GM21825 (cell line): ENCODE results near the gene TRPM4.
A peak's percentile ranks its signal among the peaks of the same experiment; 100 is the strongest.
"Not testable (repeated sequence)": the region's sequence is repeated elsewhere in the genome, so short reads cannot be mapped to it uniquely, and the experiment has no call there.

Experiments
- ATAC-seq: cut with Tn5 transposase; IDR thresholded peaks from one replicate; pipeline ENCODE4 v1.9.1; 2021; ENCODE audit warnings: mild to moderate bottlenecking, moderate library complexity; ENCODE audit not compliant: unreplicated experiment

The TRPM4 gene

DNA sequence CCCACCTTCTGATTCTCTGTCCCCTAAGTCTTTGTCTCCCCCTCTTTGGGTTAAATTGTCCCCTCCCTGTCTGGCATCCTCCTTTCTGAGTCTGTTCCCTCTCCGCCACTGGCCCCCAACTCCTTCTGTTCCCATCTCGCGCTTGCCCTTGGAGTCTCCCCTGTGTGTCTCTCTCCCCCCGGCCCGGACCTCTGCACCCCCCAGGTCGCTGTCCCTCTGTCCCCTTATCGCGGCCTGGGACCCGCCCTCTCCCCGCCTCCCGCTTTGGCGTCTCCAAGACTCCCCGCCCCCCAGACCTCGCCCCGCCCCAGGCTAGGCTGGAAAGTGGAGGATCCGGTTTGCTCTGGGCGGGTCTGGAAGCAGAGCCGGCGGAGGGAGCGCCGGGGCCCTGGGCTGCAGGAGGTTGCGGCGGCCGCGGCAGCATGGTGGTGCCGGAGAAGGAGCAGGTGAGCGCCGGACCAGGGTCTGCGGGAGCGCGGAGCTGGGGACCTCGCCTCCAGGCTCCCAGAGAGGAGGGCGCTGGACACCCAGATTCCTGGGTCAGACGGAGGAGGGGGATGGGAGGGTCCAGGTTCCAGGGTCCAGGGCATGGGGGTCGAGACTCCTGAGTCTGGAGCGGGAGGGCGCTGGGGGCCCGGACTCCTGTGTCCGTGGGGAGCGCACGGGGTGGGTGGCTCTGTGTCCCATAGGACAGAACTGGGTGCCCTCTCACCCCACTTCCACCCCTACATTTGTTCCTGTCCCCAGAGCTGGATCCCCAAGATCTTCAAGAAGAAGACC, at the start of gene TRPM4:
TRPM4 (plus strand) TSS at position 348 of the 780 bp plus-strand sequence; CDS start at position 423, 75 bp downstream.
- ATAC-seq: no peak

DNA sequence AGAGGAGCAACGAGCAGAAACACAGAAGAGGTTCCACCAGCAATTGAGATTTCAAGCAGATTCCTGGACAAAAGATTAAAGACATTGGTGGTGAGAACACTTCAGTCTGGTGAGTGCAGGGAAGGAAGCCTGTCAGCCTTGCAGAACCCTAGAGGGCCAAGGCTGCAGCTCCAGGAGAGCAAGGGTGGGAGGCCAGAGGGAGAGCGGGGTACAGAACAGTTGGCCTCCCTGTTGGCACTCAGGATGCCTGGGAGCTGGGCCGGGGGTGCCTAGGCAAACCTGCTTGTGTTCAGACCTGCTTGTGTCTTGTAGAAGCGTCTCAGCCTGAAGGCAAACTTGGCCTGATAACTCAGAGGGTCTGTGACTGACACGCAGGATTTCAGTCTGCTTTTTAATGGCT, 48.5 kb upstream of the TRPM4 start:
- ATAC-seq: no peak

GRCh38 chr19:49109569-49110233, 47.9 kb upstream of the TRPM4 start:
- ATAC-seq: no peak

DNA sequence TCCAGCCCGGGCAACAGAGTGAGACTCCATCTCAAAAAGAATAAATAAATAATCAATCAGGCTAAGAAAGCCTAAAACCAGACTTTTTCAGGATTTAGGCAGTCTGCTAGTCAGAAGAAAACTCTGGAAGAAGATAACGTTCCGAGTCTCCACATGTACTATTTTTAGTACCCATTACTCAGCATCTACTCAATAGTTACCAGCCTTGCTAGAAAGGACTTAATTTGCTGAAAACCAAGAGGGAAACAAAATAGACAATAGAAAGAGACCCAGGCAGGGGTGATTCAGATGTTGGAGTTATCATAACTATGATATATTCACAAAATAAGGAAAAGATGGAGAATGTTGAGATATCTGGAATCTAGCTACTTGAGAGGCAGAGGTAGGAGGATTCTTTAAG, 47.0 kb upstream of the TRPM4 start:
- ATAC-seq: no peak

DNA sequence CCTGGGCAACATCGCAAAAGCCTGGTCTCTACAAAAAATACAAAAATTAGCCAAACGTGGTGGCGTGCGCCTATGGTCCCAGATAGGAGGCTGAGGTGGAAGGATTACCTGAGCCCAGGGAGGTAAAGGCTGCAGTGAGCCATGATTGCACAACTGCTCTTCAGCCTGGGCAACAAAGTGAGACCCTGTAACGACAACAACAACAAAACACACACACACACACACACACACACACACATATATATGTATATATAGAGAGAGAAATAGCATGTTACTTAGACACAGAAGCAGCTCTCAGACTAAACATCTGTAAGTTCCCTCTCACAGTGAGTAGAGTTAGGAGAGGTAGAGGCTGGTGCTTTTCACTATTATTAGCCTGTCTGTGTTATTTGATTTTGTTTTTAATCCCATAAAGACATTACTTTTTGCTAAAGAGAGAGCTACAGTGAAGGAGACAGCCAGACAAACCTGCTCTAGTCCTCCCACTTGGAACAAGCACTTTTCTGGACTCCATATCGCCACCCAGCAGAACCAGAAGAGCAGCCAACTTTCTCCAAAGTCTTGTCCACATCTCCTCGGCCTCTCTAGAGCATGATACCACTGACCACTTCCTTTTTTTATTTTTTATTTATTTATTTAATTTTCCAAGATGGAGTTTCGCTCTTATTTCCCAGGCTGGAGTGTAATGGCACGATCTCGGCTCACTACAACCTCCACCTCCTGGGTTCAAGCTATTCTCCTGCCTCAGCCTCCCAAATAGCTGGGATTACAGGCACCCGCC, 46.2 kb upstream of the TRPM4 start:
- ATAC-seq: no peak

- peak; percentile 44 for ATAC-seq
Observed at GRCh38 chr19:49113762-49114629, 43.6 kb upstream of the TRPM4 start, which contains the start of gene LIN7B. Gene LIN7B, plus strand, starts transcription at chr19:49114370. Its CDS starts 35 bp downstream, at chr19:49114405.

DNA sequence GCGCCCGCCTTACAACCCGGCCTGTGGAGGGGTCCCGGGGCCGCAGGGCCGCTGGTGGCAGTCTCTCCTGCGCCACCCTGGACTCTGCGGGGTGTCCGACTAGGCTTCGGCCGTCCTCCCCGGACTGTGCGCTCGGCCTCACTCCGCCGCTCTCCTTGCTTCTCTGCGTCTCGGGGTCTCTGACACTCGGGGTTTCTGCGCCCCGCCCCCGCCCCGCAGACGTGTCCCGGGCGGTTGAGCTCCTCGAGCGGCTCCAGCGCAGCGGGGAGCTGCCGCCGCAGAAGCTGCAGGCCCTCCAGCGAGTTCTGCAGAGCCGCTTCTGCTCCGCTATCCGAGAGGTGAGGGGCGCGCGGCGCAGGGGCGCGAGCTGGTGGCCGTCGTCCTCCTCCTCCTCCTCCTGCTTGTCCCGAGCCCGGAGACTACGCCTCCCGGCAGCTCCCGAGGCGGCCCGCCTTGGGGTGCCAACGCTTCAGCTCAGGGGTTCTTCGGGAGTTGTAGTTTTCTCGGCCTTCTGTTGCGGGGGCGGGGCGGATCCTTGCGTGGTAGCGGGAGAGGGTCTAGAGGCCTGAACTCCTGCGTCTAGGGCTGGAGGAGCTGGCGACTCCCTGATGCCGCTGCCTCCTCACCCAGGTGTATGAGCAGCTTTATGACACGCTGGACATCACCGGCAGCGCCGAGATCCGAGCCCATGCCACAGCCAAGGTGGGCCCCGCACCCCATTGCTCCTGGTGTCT, 42.8 kb upstream of the TRPM4 start:
- ATAC-seq: no peak

DNA sequence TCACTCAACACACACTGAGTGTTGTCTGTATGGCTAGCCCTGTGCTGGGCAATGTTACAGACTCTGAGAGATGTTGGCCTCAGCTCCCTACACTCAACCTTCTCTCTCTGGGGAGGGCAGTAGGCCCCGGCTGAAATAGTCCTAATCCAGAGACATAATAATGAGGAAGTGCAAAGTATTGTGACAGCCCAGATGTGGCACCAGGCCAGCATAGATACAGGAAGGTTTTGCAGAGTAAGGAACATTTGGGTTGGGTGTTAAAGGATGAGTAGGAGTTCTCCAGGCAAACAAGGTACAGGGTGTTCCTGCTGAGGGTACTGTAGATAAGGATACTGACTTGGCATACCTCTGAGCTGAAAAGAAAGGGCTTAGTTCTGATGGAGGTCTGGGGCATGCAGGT, 41.0 kb upstream of the TRPM4 start:
- no peak for ATAC-seq

DNA sequence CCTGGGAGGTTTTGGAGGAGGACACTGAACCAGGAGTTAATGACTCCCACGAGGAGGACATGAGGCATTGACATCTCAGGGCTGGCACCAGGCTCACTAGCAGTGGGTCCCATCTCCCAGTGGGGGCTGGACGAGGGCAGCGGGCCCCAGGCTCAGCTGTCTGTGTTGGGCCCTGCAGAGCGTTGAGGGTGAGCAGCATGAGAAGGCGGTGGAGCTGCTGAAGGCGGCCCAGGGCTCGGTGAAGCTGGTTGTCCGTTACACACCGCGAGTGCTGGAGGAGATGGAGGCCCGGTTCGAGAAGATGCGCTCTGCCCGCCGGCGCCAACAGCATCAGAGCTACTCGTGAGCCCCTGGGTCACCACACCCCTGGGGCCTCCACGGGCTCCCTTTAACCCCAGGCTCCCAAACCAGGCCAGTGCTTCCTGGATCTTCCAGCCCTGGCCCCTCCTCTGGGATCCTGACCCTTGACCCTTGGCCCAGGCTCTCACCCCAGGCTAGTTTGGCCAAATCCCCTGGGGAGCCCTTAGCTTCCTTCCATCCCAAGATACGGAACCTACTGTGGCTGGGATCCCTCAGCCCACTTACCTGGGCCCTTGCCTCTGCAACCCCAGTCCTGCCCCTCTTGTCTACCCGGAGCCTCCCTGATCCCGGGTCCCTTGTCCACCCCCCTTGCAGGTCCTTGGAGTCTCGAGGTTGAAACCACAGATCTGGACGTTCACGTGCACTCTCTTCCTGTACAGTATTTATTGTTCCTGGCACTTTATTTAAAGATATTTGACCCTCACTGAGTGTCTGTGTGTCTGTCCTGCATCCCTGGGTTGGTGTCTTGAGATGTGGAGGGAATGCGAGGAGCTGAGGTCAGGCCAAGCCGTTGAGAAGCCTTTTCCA, 39.7 kb upstream of the TRPM4 start:
- ATAC-seq: no peak

DNA sequence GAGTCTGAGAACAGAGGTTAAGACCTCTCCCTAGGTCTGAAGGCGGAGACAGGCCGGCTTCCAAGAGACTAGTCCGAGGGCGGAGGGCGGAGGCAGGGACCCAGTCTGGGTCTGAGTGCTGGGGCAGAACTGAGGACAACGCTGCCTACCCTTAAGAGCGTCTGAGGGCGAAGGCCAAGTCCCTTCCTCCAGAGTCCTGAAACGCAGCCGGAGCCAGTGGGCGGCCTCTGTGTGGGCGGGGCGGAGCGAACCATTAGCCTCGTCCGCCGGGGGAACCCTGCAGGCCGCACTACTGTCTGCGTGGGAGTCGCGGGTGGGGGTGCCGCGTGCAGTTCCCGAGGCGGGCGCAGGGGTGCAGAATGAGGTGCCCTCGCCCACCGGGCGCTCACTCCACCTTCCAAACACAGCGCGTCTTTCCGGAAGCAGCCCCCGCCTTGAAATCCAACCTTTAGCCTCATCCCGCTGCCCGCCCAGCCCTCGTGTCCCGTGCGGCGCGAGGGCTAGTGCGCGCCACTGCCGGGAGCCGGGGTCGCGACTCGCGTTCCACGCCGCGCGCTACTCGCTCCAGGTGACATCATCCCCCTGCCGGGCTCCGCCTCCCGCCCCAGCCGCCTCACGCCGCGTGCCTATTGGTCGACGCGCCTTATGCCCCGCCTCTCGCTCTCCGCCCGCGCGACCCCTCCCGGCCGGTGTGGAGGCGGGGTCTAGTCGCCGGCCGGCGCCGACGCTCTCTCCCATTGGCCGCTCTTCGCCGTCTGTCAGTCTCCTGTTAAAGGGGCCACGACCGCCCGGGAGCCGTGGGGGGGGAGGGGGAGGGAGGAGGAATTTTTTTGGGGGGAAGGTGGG, 38.8 kb upstream of the TRPM4 start, which contains the start of gene C19orf73:
C19orf73 (minus strand) TSS at position 579 of the 846 bp plus-strand sequence; CDS start at position 458, 121 bp downstream.
- peak; percentile 71 for ATAC-seq

- no peak for ATAC-seq
Observed at GRCh38 chr19:49119411-49120324, 37.9 kb upstream of the TRPM4 start, which contains the start of gene PPFIA3. Gene PPFIA3, plus strand, starts transcription at chr19:49119544. Its CDS starts 8,330 bp downstream, at chr19:49127874.

DNA sequence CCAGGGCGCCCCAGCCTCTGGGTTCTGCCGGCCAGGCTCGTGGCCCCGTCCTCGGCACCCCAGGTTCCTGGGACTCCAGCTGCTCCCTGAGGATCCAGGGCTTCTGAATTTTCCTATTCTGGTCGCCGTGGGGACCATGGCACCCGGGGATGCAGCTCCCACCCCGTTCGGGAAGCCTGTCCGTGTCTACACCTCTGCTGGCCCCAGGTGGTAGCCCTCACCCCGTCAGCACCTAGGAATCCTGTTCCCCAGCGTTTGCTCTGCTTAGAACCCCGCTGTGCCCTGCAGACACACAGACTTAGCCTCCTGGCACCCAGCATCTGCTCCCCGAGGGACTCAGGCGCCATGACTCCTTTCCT, 37.3 kb upstream of the TRPM4 start:
- ATAC-seq: no peak

GRCh38 chr19:49120868-49121267, 36.7 kb upstream of the TRPM4 start:
- no peak for ATAC-seq

- not testable (repeated sequence) for ATAC-seq
Observed at GRCh38 chr19:49121841-49122240, 35.8 kb upstream of the TRPM4 start.

- not testable (repeated sequence) for ATAC-seq
Observed at GRCh38 chr19:49123285-49123684, 34.3 kb upstream of the TRPM4 start.

GRCh38 chr19:49125025-49125731, 32.4 kb upstream of the TRPM4 start:
- ATAC-seq: no peak
